NCI-H1417 treated with DMSO at 0.1 percent for 48 hours (cell line): ENCODE measurements around the gene FGF11.
A peak's percentile ranks its signal among the peaks of the same experiment; 100 is the strongest.
"Not testable (repeated sequence)": the region's sequence is repeated elsewhere in the genome, so short reads cannot be mapped to it uniquely, and the experiment has no call there.

ENCODE experiments used
- DNase-seq: peaks from one replicate; lab custom pipeline; 2025; lab: John Stamatoyannopoulos, UW

The FGF11 gene

GRCh38 chr17:7480089-7480384 is 40.7 kb downstream of the FGF11 start:
- DNase-seq: no peak

- not testable (repeated sequence) for DNase-seq
Observed at GRCh38 chr17:7481275-7481674, 42.0 kb downstream of the FGF11 start, which contains the start of gene SLC35G6. Gene SLC35G6, plus strand, starts transcription at chr17:7481446. Its CDS starts 71 bp downstream, at chr17:7481517.

GRCh38 chr17:7481842-7482741 is 42.8 kb downstream of the FGF11 start:
- not testable (repeated sequence) for DNase-seq

- not testable (repeated sequence) for DNase-seq
Observed at GRCh38 chr17:7482742-7483088, 43.4 kb downstream of the FGF11 start.

- DNase-seq: peak; percentile 87
Observed at GRCh38 chr17:7483255-7484066, 44.1 kb downstream of the FGF11 start.

GRCh38 chr17:7484067-7484918 is 45.0 kb downstream of the FGF11 start, which contains the start of gene POLR2A:
Gene POLR2A, plus strand, starts transcription at chr17:7484366.
- DNase-seq: peak; percentile 87

GRCh38 chr17:7484919-7485377 is 45.6 kb downstream of the FGF11 start:
- DNase-seq: no peak

GRCh38 chr17:7486181-7486580 is 46.9 kb downstream of the FGF11 start:
- DNase-seq: no peak

- DNase-seq: no peak
Observed at GRCh38 chr17:7490144-7490543, 50.8 kb downstream of the FGF11 start.

- no peak for DNase-seq
Observed at GRCh38 chr17:7491583-7491982, 52.3 kb downstream of the FGF11 start.

- no peak for DNase-seq
Observed at GRCh38 chr17:7493941-7494340, 54.6 kb downstream of the FGF11 start.
